ENCODE results near the gene MOCS3. TPM values are rescaled to one million over a fixed set of nuclear protein-coding genes. Genes with fewer than 3 reads are reported as not detected.

The MOCS3 gene
- total and polyA plus RNA-seq, 2 of the 13 experiments (the other 11 are each of a cell fraction or from before 2014, with no cell fraction given): 3.7 to 8.4 TPM

DNA sequence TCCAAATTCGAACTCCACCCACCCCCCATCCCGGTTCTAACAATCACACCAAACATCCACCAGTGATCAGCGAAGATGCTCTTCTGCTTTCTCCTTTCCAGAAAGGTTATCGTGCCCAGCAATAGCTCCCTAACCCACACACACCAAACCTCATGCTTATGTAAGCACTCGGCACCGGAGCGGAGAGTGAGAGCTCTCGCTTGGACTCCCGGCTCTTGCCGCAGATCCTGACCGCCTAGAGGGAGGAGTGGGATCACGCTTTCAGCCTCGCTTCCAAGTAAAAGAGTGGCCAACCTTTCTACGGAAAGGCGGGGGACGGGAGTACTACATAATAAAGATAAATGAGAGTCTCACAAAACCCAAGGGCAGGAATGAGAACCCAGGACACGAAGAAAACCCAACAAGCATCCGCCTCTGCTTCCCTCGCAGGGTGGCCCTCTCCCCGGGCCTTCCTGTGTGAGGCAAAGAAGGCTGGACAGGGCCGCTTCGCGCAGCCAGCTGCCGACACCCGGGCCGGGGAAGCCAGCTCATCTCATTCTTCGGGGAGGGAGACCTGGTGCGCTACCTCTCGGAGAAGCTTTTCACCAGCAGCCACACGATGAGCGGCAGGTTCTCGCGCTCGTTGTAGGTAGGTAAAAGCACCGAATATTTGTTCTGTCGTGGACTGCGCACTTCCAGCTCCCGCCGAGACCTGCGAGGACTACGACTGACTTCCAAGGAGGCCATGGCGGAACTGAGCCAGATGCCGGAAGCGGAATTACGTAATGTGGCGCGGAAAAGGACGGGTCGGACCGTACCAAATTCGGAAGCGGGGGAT lies 612 bp upstream of the MOCS3 start, which contains the start of gene DPM1 (continued):
- TF ChIP-seq FOXP4 (CRISPR knock-in tag; IDR thresholded peaks at IDR 0.05) (no peak), HNRNPL (IDR thresholded peaks at IDR 0.05; ENCODE audit: low read depth, low read length) (peak; percentile 38; the same call in 1 of the 2 replicates), HMGXB4 (CRISPR knock-in tag; IDR thresholded peaks at IDR 0.05; ENCODE audit: borderline replicate concordance in 1 of 2, low read depth in 1 of 2) (peak; percentile 81 to 88), CHCHD3 (CRISPR knock-in tag; IDR thresholded peaks at IDR 0.05) (peak; percentile 17), ZNF652 (CRISPR knock-in tag; IDR thresholded peaks at IDR 0.05; ENCODE audit: borderline replicate concordance, low read depth) (peak; percentile 12; the same call in 1 of the 2 replicates), HOXA9 (CRISPR knock-in tag; IDR thresholded peaks at IDR 0.05; ENCODE audit: borderline replicate concordance) (no peak; the same call in 1 of the 2 replicates), REXO4 (CRISPR knock-in tag; IDR thresholded peaks at IDR 0.05; ENCODE audit: borderline replicate concordance) (no peak), ZNF446 (CRISPR knock-in tag; IDR thresholded peaks at IDR 0.05) (peak; percentile 57; the same call in 1 of the 2 replicates), ZNF30 (CRISPR knock-in tag; IDR thresholded peaks at IDR 0.05) (peak; percentile 84; the same call in 1 of the 2 replicates), MEF2D (CRISPR knock-in tag; IDR thresholded peaks at IDR 0.05) (peak; percentile 83), ZNF18 (CRISPR knock-in tag; IDR thresholded peaks at IDR 0.05; ENCODE audit: insufficient replicate concordance) (no peak), TP53 (CRISPR knock-in tag; conservative IDR thresholded peaks at IDR 0.05) (peak; percentile 74; the same call in 1 of the 2 replicates), FOSL2 (CRISPR knock-in tag; IDR thresholded peaks at IDR 0.05) (peak; percentile 50), PRDM15 (CRISPR knock-in tag; IDR thresholded peaks at IDR 0.05) (no peak), ZNF333 (CRISPR knock-in tag; IDR thresholded peaks at IDR 0.05; ENCODE audit: borderline replicate concordance) (no peak)
- TF ChIP-seq, protein P1, sequence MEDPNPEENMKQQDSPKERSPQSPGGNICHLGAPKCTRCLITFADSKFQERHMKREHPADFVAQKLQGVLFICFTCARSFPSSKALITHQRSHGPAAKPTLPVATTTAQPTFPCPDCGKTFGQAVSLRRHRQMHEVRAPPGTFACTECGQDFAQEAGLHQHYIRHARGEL (CRISPR knock-in tag; IDR thresholded peaks at IDR 0.05): no peak
- TF ChIP-seq, protein P2, sequence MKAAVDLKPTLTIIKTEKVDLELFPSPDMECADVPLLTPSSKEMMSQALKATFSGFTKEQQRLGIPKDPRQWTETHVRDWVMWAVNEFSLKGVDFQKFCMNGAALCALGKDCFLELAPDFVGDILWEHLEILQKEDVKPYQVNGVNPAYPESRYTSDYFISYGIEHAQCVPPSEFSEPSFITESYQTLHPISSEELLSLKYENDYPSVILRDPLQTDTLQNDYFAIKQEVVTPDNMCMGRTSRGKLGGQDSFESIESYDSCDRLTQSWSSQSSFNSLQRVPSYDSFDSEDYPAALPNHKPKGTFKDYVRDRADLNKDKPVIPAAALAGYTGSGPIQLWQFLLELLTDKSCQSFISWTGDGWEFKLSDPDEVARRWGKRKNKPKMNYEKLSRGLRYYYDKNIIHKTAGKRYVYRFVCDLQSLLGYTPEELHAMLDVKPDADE (CRISPR knock-in tag; IDR thresholded peaks at IDR 0.05): no peak

All from HepG2 (cell line).